ENCODE results near the gene GLRX5. TPM values are rescaled to one million over a fixed set of nuclear protein-coding genes. Genes with fewer than 3 reads are reported as not detected.

Gene GLRX5
- polyA plus RNA-seq (2011; rRNA removed): 43.6 and 58.6 TPM in 2 replicates
- polyA minus RNA-seq (2011; rRNA and poly(A)+ RNA removed): 16.5 and 17.9 TPM in 2 replicates

DNA sequence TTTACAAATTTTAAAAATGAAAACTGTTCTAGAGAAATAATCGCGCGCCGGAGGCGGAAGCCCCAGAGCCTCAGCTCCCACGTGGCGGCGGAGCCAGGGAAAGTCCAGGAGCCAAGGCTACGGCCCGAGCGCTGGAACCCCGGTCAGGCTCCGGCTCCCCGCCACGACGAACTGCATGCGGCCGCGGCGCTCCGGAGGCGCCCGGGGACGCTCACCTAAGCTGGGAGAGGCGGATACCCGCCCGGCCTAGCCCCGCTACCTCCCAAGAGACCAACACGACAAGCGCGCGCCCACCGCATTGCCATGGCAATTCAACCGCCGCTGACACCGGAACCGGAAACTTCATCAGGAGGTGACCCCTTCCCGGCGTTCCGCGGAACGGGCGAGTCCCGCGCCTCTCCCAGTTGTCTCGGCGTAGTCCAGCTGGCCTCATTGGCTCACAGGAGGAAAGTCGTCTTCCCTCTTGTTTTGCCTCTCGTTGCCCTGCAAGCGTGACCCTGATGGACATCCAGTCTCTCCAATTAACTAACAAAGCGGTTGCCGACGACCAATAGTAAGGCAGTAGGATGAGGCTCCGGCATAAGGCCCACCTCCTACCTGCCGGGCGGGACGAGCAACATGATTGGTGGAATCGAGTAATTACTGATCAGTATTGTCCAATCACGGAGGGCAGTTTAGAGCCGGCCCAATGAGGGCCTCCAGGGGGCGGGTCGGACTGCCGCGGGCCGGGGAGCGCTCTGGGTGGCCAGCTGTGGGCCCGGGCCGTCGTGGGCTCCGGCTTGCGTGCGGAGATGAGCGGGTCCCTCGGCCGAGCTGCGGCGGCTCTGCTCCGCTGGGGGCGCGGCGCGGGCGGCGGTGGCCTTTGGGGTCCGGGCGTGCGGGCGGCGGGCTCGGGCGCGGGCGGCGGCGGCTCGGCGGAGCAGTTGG, at the start of gene GLRX5:
GLRX5 (plus strand) TSS at position 752 of the 927 bp plus-strand sequence; CDS start at position 792, 40 bp downstream.
- DNase-seq (ENCODE audit: low read depth, low spot score): peak; percentile 100
- H3K27me3 ChIP-seq (ENCODE audit: control insufficient read depth, insufficient read depth, low read length): no peaks in the 10 kb centered on the region
- H3K27ac ChIP-seq (ENCODE audit: low read depth, low read length): peak within 1 kb of the TSS; percentile 90
- TF ChIP-seq, protein P1, sequence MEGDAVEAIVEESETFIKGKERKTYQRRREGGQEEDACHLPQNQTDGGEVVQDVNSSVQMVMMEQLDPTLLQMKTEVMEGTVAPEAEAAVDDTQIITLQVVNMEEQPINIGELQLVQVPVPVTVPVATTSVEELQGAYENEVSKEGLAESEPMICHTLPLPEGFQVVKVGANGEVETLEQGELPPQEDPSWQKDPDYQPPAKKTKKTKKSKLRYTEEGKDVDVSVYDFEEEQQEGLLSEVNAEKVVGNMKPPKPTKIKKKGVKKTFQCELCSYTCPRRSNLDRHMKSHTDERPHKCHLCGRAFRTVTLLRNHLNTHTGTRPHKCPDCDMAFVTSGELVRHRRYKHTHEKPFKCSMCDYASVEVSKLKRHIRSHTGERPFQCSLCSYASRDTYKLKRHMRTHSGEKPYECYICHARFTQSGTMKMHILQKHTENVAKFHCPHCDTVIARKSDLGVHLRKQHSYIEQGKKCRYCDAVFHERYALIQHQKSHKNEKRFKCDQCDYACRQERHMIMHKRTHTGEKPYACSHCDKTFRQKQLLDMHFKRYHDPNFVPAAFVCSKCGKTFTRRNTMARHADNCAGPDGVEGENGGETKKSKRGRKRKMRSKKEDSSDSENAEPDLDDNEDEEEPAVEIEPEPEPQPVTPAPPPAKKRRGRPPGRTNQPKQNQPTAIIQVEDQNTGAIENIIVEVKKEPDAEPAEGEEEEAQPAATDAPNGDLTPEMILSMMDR (IDR thresholded peaks at IDR 0.05; ENCODE audit: low read depth, low read length): no peak
- no peaks in the 10 kb centered on the region for H3K9me3 ChIP-seq (ENCODE audit: control insufficient read depth, insufficient read depth, low read length)
- H3K4me3 ChIP-seq (ENCODE audit: low read depth, low read length): peak within 1 kb of the TSS; percentile 83
- ChIA-PET CTCF (interaction anchor here (1.1 to 1.9 kb wide), 2 partner anchors 92 to 107 kb away, joined by 6 to 11 read pairs; no protein-coding TSS in a partner anchor), POLR2A (interaction anchor here (0.7 to 2.1 kb wide), 7 partner anchors 8 to 61 kb away, joined by 3 to 9 read pairs (median 3); partner anchors contain the start of gene SYNE3)

DNA sequence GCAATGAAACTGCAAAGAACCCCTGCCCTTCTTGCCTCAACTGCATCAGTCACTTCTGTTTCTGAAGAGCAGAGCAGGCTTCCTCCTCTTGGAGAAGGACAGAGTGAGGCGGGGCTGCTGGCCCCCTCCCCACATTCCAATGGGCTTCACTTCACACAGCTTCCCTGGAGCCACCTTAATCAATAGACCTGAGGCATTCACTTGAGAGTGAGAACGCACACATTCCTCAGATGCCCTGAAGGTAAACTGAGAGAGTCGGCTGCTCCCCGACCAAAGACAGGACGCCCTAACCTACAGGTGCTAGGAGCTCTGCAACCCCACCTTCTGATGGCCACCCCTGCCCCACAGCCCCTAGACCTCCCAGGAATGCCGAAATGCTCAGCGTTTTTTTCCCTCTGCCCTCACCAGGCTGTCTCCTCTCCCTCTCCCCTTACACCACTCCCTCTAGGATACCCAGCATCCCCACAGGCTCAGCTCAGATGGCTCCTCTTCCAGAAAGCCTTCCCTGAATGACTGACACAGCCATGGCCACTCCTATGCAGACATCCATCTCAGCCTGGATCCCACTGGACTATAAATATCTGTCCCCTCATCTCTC, 49.5 kb upstream of the GLRX5 start:
- Histone ChIP-seq H3K9me3 (ENCODE audit: control insufficient read depth, insufficient read depth, low read length) (no peaks in the 10 kb centered on the region), H3K27ac (ENCODE audit: low read depth, low read length) (no peak overlapping the region), H3K27me3 (ENCODE audit: control insufficient read depth, insufficient read depth, low read length) (no peaks in the 10 kb centered on the region), H3K4me3 (ENCODE audit: low read depth, low read length) (no peak overlapping the region)
- ChIA-PET POLR2A (no interaction called here), CTCF (interaction anchor here (0.8 kb wide), 1 partner anchor 43 kb away, joined by 3 read pairs; no protein-coding TSS in a partner anchor)
- TF ChIP-seq, protein P1 (IDR thresholded peaks at IDR 0.05; ENCODE audit: low read depth, low read length): no peak
- no peak for DNase-seq (ENCODE audit: low read depth, low spot score)

DNA sequence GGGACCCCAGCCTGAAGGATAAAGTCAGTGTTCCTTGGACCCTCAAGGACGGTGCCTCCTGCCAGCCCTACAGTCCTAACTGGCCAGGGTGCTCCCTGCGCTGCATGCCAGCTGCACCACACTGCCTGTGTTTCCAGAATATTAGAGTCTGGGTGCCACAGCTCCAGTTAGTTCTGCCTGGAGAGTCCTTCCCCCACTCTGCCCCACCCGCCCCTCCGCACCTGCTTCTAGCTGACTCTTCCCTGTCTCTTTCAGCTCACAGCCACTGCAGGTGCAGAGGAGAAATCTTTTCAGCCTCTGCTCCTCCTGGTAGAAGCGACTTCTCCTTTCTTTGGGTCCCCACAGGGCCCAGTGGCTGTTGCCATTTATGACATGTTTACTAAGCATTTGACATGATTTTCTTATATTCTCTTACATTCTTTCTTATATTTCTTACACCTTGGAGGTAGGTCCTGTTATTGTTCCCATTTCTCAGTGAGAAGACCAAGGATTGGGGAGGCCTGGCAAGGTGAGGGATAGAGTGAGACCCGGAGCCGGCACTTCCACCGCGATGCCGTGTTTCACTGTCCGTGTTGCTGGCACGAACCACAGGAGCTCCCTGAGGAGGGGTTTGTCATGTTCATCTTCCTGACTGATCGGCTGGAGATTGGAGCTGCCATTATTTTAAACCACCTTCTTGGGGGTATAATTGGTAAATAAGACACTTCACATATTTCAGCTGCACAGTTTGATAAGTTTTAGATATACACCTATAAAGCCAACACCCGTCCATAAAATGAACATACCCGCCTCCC, 47.8 kb upstream of the GLRX5 start:
- Histone ChIP-seq H3K9me3 (ENCODE audit: control insufficient read depth, insufficient read depth, low read length) (no peaks in the 10 kb centered on the region), H3K4me3 (ENCODE audit: low read depth, low read length) (no peak overlapping the region), H3K27ac (ENCODE audit: low read depth, low read length) (no peak overlapping the region), H3K27me3 (ENCODE audit: control insufficient read depth, insufficient read depth, low read length) (no peaks in the 10 kb centered on the region)
- ChIA-PET CTCF (interaction anchor here (1.8 to 7.5 kb wide), 2 partner anchors 40 to 45 kb away, joined by 4 to 43 read pairs; no protein-coding TSS in a partner anchor), POLR2A (no interaction called here)
- DNase-seq (ENCODE audit: low read depth, low spot score): no peak
- TF ChIP-seq, protein P1 (IDR thresholded peaks at IDR 0.05; ENCODE audit: low read depth, low read length): no peak

DNA sequence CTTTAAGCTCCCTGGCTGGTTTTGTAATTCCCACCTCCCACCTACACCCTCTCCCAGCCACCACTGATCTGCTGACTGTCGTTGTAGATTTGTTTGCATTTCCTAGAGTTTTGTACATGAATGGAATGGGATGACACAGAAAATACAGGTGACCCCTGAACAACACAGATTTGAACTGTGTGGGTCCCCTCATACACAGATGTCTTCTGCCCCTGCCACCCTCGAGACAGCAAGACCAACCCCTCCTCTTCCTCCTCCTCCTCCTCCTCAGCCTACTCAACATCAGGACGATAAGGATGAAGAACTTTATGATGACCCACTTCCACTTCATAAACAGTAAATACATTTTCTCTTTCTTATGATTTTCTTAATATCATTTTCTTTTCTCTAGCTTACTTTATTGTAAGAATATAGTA, 47.2 kb upstream of the GLRX5 start:
- H3K27ac ChIP-seq (ENCODE audit: low read depth, low read length): no peak overlapping the region
- H3K4me3 ChIP-seq (ENCODE audit: low read depth, low read length): no peak overlapping the region
- H3K27me3 ChIP-seq (ENCODE audit: control insufficient read depth, insufficient read depth, low read length): no peaks in the 10 kb centered on the region
- H3K9me3 ChIP-seq (ENCODE audit: control insufficient read depth, insufficient read depth, low read length): peaks cover 3% of the 10 kb centered on the region; the same call in 1 of the 2 replicates
- ChIA-PET CTCF (interaction anchor here (1.8 to 7.5 kb wide), 2 partner anchors 40 to 45 kb away, joined by 4 to 43 read pairs; no protein-coding TSS in a partner anchor), POLR2A (no interaction called here)
- TF ChIP-seq, protein P1 (IDR thresholded peaks at IDR 0.05; ENCODE audit: low read depth, low read length): no peak
- DNase-seq (ENCODE audit: low read depth, low spot score): no peak

Data from AG04450 (cell line).